MM.1S (cell line): ENCODE results near the gene MICU1.

ENCODE experiments used
- DNase-seq: peaks from one replicate; pipeline ENCODE4 v3.0.0-alpha.2; 2015
- H2AFZ ChIP-seq: fragments of 300-600 bp; sonication (generic); 2 replicates; pipeline ENCODE4 v1.6.0; 2016; ENCODE audit warnings: antibody characterized with exemption, low read length
- H3F3A ChIP-seq: fragments of 300-600 bp; sonication (generic); 2 replicates; pipeline ENCODE4 v1.6.1; 2016; ENCODE audit warnings: mild to moderate bottlenecking, antibody characterized with exemption, low read length, moderate library complexity, mixed read lengths; ENCODE audit not compliant: insufficient read depth
- H3K27ac ChIP-seq: fragments of 300-600 bp; sonication (generic); 2 replicates; pipeline ENCODE4 v1.5.1; 2016; ENCODE audit warnings: mild to moderate bottlenecking, low read length
- H3K27me3 ChIP-seq: fragments of 300-600 bp; sonication (generic); replicated peaks from 2 replicates; pipeline ENCODE4 v1.6.0; 2016; ENCODE audit warnings: low read length; ENCODE audit not compliant: insufficient read depth
- H3K36me3 ChIP-seq: fragments of 300-600 bp; sonication (generic); replicated peaks from 2 replicates; pipeline ENCODE4 v1.6.1; 2016; ENCODE audit warnings: mild to moderate bottlenecking, low read length, mixed read lengths; ENCODE audit not compliant: insufficient read depth
- H3K4me1 ChIP-seq: fragments of 300-600 bp; sonication (generic); 2 replicates; pipeline ENCODE4 v1.6.1; 2016; ENCODE audit warnings: low read length, mixed read lengths
- H3K4me2 ChIP-seq: fragments of 300-600 bp; sonication (generic); 2 replicates; pipeline ENCODE4 v1.6.0; 2016; ENCODE audit warnings: low read depth, low read length
- H3K4me3 ChIP-seq: fragments of 300-600 bp; sonication (generic); 2 replicates; pipeline ENCODE4 v1.5.1; 2016; ENCODE audit warnings: low read length, mixed read lengths
- H3K79me2 ChIP-seq: fragments of 300-600 bp; sonication (generic); 2 replicates; pipeline ENCODE4 v1.6.1; 2016; ENCODE audit warnings: mixed run types, low read length, mixed read lengths
- H3K9ac ChIP-seq: fragments of 300-600 bp; sonication (generic); 2 replicates; pipeline ENCODE4 v1.6.1; 2016; ENCODE audit warnings: low read length, mixed read lengths
- H3K9me2 ChIP-seq: fragments of 300-600 bp; sonication (generic); replicated peaks from 2 replicates; pipeline ENCODE4 v1.6.1; 2016; ENCODE audit warnings: mild to moderate bottlenecking, low read length, mixed read lengths; ENCODE audit not compliant: insufficient read depth
- H3K9me3 ChIP-seq: fragments of 300-600 bp; sonication (generic); replicated peaks from 2 replicates; pipeline ENCODE4 v1.6.1; 2016; ENCODE audit warnings: mild to moderate bottlenecking, low read length, mixed read lengths; ENCODE audit not compliant: insufficient read depth
- H4K20me1 ChIP-seq: fragments of 300-600 bp; sonication (generic); 2 replicates; pipeline ENCODE4 v1.6.1; 2016; ENCODE audit warnings: mild to moderate bottlenecking, low read length, moderate library complexity, mixed read lengths; ENCODE audit not compliant: insufficient read depth
- EZH2 ChIP-seq: fragments of 300-600 bp; sonication (generic); optimal IDR thresholded peaks from 2 replicates; pipeline ENCODE3; 2017; ENCODE audit warnings: low read depth, mild to moderate bottlenecking, antibody characterized with exemption, low read length, mixed read lengths
- EZH2phosphoT487 ChIP-seq: fragments of 300-600 bp; sonication (generic); IDR thresholded peaks from 2 replicates; pipeline ENCODE4 v1.6.1; 2018; ENCODE audit warnings: antibody characterized with exemption, low read length
- TF ChIP-seq, protein P1 (sequence below): fragments of 300-600 bp; sonication (generic); IDR thresholded peaks from 2 replicates; pipeline ENCODE4 v1.5.1; 2016; ENCODE audit warnings: antibody characterized with exemption, low read length, mixed read lengths

Gene MICU1

GRCh38 chr10:72540193-72540807 lies 85.6 kb downstream of the MICU1 start:
- Histone ChIP-seq H3K36me3 (no peaks in the 10 kb centered on the region), H3K27ac (no peak overlapping the region), H3K9ac (no peak overlapping the region), H3K9me2 (no peaks in the 10 kb centered on the region), H3K4me3 (no peak overlapping the region), H3K27me3 (no peaks in the 10 kb centered on the region), H3K4me1 (peaks cover 33% of the 10 kb centered on the region), H3F3A (no peaks in the 10 kb centered on the region; the same call in 1 of the 2 replicates), H4K20me1 (no peaks in the 10 kb centered on the region), H2AFZ (no peak overlapping the region), H3K4me2 (no peak overlapping the region), H3K79me2 (no peaks in the 10 kb centered on the region), H3K9me3 (no peaks in the 10 kb centered on the region)
- peak; percentile 23 for DNase-seq
- TF ChIP-seq, protein P1, sequence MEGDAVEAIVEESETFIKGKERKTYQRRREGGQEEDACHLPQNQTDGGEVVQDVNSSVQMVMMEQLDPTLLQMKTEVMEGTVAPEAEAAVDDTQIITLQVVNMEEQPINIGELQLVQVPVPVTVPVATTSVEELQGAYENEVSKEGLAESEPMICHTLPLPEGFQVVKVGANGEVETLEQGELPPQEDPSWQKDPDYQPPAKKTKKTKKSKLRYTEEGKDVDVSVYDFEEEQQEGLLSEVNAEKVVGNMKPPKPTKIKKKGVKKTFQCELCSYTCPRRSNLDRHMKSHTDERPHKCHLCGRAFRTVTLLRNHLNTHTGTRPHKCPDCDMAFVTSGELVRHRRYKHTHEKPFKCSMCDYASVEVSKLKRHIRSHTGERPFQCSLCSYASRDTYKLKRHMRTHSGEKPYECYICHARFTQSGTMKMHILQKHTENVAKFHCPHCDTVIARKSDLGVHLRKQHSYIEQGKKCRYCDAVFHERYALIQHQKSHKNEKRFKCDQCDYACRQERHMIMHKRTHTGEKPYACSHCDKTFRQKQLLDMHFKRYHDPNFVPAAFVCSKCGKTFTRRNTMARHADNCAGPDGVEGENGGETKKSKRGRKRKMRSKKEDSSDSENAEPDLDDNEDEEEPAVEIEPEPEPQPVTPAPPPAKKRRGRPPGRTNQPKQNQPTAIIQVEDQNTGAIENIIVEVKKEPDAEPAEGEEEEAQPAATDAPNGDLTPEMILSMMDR, result no peak
- TF ChIP-seq EZH2phosphoT487 (no peak), EZH2 (no peak)

- Histone ChIP-seq H3K79me2 (no peaks in the 10 kb centered on the region), H3K27me3 (no peaks in the 10 kb centered on the region), H3K9me2 (no peaks in the 10 kb centered on the region), H2AFZ (no peak overlapping the region), H3K36me3 (no peaks in the 10 kb centered on the region), H3K9me3 (no peaks in the 10 kb centered on the region), H3K27ac (no peak overlapping the region), H3K4me3 (no peak overlapping the region), H3K9ac (no peak overlapping the region), H3F3A (no peaks in the 10 kb centered on the region; the same call in 1 of the 2 replicates), H3K4me1 (peaks cover 33% of the 10 kb centered on the region), H4K20me1 (no peaks in the 10 kb centered on the region), H3K4me2 (no peak overlapping the region)
- TF ChIP-seq, protein P1, result no peak
- no peak for TF ChIP-seq EZH2phosphoT487
- TF ChIP-seq EZH2, result no peak
- no peak for DNase-seq
Observed at GRCh38 chr10:72539137-72539536, 86.7 kb downstream of the MICU1 start.

DNA sequence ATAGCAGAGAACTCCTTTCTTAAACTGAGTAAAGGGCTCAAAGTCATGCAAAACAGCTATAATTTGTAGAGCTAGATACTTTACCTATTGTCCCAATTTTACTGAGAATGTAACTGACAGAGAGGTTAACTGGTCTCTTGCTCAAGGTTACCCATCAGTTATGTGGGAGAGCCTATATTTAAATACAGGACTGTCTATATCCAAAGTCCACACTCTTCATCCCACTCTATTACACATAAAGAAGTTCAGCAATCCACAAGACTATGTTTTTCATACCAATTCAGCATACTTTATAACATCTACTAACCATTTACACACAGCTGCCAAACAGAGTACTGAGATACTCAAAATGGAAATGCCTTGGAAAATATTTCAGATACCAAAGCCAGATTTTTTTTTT lies 100.2 kb downstream of the MICU1 start:
- H3K4me2 ChIP-seq, result no peak overlapping the region
- H3F3A ChIP-seq, result peaks cover 5% of the 10 kb centered on the region; the same call in 1 of the 2 replicates
- H3K4me3 ChIP-seq, result no peak overlapping the region
- no peak overlapping the region for H3K27ac ChIP-seq
- no peaks in the 10 kb centered on the region for H3K27me3 ChIP-seq
- TF ChIP-seq, protein P1, result no peak
- no peak for TF ChIP-seq EZH2
- TF ChIP-seq EZH2phosphoT487, result no peak
- no peak overlapping the region for H2AFZ ChIP-seq
- H3K4me1 ChIP-seq, result peaks cover 19% of the 10 kb centered on the region
- H3K79me2 ChIP-seq, result no peaks in the 10 kb centered on the region
- H3K36me3 ChIP-seq, result no peaks in the 10 kb centered on the region
- no peak overlapping the region for H3K9ac ChIP-seq
- no peaks in the 10 kb centered on the region for H3K9me3 ChIP-seq
- no peaks in the 10 kb centered on the region for H3K9me2 ChIP-seq
- no peak for DNase-seq
- no peaks in the 10 kb centered on the region for H4K20me1 ChIP-seq
